ENCODE measurements around the gene ZNF346. TPM values are rescaled to one million over a fixed set of nuclear protein-coding genes. Genes with fewer than 3 reads are reported as not detected.
A peak's percentile ranks its signal among the peaks of the same experiment; 100 is the strongest.

ZNF346 gene
- total and polyA plus RNA-seq, 2 of the 13 experiments (the other 11 are each of a cell fraction or from before 2014, with no cell fraction given), result 8.6 to 19.4 TPM

- TF ChIP-seq FOXJ3 (CRISPR knock-in tag; IDR thresholded peaks at IDR 0.05; ENCODE audit: borderline replicate concordance) (no peak), ZNF20 (CRISPR knock-in tag; IDR thresholded peaks at IDR 0.05) (no peak), PPARG (CRISPR knock-in tag; conservative IDR thresholded peaks at IDR 0.05) (no peak), ZNF276 (CRISPR knock-in tag; IDR thresholded peaks at IDR 0.05; ENCODE audit: low read depth) (no peak), ZNF577 (CRISPR knock-in tag; IDR thresholded peaks at IDR 0.05; ENCODE audit: borderline replicate concordance, low read depth) (no peak), ZBTB43 (CRISPR knock-in tag; conservative IDR thresholded peaks at IDR 0.05) (no peak), ZNF644 (CRISPR knock-in tag; IDR thresholded peaks at IDR 0.05; ENCODE audit: low read depth) (no peak), FOXO1 (CRISPR knock-in tag; IDR thresholded peaks at IDR 0.05) (no peak), ZSCAN12 (CRISPR knock-in tag; IDR thresholded peaks at IDR 0.05) (no peak), HOXA3 (CRISPR knock-in tag; IDR thresholded peaks at IDR 0.05) (0 out of 2 replicates have a peak, but pooled peaks have one; percentile 18), ZNF740 (CRISPR knock-in tag; IDR thresholded peaks at IDR 0.05) (no peak), POLR2AphosphoS2 (IDR thresholded peaks at IDR 0.05; ENCODE audit: low read depth, low read length) (no peak), ZNF800 (CRISPR knock-in tag; IDR thresholded peaks at IDR 0.05) (0 out of 2 replicates have a peak, but pooled peaks have one; percentile 48)
These were observed 91.3 kb downstream of the ZNF346 start (continued) for GRCh38 chr5:177113566-177114424.
